Nephron progenitor cell (in vitro differentiated cells): ENCODE data around the gene PLCB4.

Source experiments
- DNase-seq: peaks from one replicate; pipeline ENCODE4 v3.0.0; 2021
- H3K27ac Mint-ChIP-seq: 2 replicates; pipeline ENCODE4 v1.8.0; 2021; ENCODE audit warnings: mild to moderate bottlenecking, moderate library complexity, mixed read lengths
- H3K27me3 Mint-ChIP-seq: 2 replicates; pipeline ENCODE4 v1.8.0; 2021; ENCODE audit warnings: mild to moderate bottlenecking, low read depth, mixed read lengths; ENCODE audit not compliant: poor library complexity
- H3K36me3 Mint-ChIP-seq: 2 replicates; pipeline ENCODE4 v1.8.0; 2021; ENCODE audit warnings: low read depth, mixed read lengths
- H3K4me1 Mint-ChIP-seq: 2 replicates; pipeline ENCODE4 v1.8.0; 2021; ENCODE audit warnings: mixed read lengths
- H3K4me3 Mint-ChIP-seq: 2 replicates; pipeline ENCODE4 v1.8.0; 2021; ENCODE audit warnings: mild to moderate bottlenecking, moderate library complexity, mixed read lengths
- H3K9me3 Mint-ChIP-seq: 2 replicates; pipeline ENCODE4 v1.8.0; 2021; ENCODE audit warnings: mild to moderate bottlenecking, moderate library complexity, mixed read lengths
- CTCF ChIP-seq: fragments of 200-600 bp; sonication (generic); IDR thresholded peaks from 2 replicates; pipeline ENCODE4 v1.5.0; 2021; ENCODE audit warnings: antibody characterized with exemption

The PLCB4 gene

GRCh38 chr20:9109566-9109965, 40.7 kb downstream of the PLCB4 start:
- no peak for DNase-seq
- H3K27ac Mint-ChIP-seq = peak overlapping the region; percentile 29
- peaks cover 5% of the 10 kb centered on the region for H3K36me3 Mint-ChIP-seq
- TF ChIP-seq CTCF = no peak
- peaks cover 3% of the 10 kb centered on the region for H3K27me3 Mint-ChIP-seq
- H3K9me3 Mint-ChIP-seq = no peaks in the 10 kb centered on the region
- no peak overlapping the region for H3K4me3 Mint-ChIP-seq
- H3K4me1 Mint-ChIP-seq = peaks cover 12% of the 10 kb centered on the region

- peaks cover 16% of the 10 kb centered on the region for H3K4me1 Mint-ChIP-seq
- peaks cover 3% of the 10 kb centered on the region for H3K27me3 Mint-ChIP-seq
- no peak for TF ChIP-seq CTCF
- no peak overlapping the region for H3K4me3 Mint-ChIP-seq
- no peak for DNase-seq
- no peaks in the 10 kb centered on the region for H3K9me3 Mint-ChIP-seq
- H3K36me3 Mint-ChIP-seq = peaks cover 5% of the 10 kb centered on the region
- no peak overlapping the region for H3K27ac Mint-ChIP-seq
These were observed 41.5 kb downstream of the PLCB4 start for GRCh38 chr20:9110365-9110764.

- no peak for TF ChIP-seq CTCF
- peak overlapping the region; percentile 10 for H3K27ac Mint-ChIP-seq
- H3K4me3 Mint-ChIP-seq = no peak overlapping the region
- H3K27me3 Mint-ChIP-seq = peaks cover 3% of the 10 kb centered on the region
- H3K4me1 Mint-ChIP-seq = peaks cover 16% of the 10 kb centered on the region
- peaks cover 5% of the 10 kb centered on the region for H3K36me3 Mint-ChIP-seq
- DNase-seq = no peak
- no peaks in the 10 kb centered on the region for H3K9me3 Mint-ChIP-seq
These were observed 42.1 kb downstream of the PLCB4 start for GRCh38 chr20:9110916-9111432.

GRCh38 chr20:9112541-9113515, 43.9 kb downstream of the PLCB4 start:
- TF ChIP-seq CTCF = no peak
- Mint-ChIP-seq H3K27me3 (peaks cover 3% of the 10 kb centered on the region), H3K36me3 (peaks cover 9% of the 10 kb centered on the region), H3K4me1 (peaks cover 16% of the 10 kb centered on the region), H3K4me3 (no peak overlapping the region), H3K9me3 (no peaks in the 10 kb centered on the region), H3K27ac (peak overlapping the region; percentile 53)
- DNase-seq = no peak

- no peak overlapping the region for H3K4me3 Mint-ChIP-seq
- no peak overlapping the region for H3K27ac Mint-ChIP-seq
- H3K9me3 Mint-ChIP-seq = no peaks in the 10 kb centered on the region
- no peaks in the 10 kb centered on the region for H3K27me3 Mint-ChIP-seq
- no peak for TF ChIP-seq CTCF
- no peak for DNase-seq
- H3K4me1 Mint-ChIP-seq = peaks cover 11% of the 10 kb centered on the region
- peaks cover 9% of the 10 kb centered on the region for H3K36me3 Mint-ChIP-seq
These were observed 45.8 kb downstream of the PLCB4 start for GRCh38 chr20:9114709-9115108.
